Measurements from ENCODE around the gene U2SURP. TPM values are rescaled to one million over a fixed set of nuclear protein-coding genes. Genes with fewer than 3 reads are reported as not detected.

U2SURP gene
- total RNA-seq, 4 donors from 2014 or later = 35.7 to 58.6 (median 45.2) TPM

DNA sequence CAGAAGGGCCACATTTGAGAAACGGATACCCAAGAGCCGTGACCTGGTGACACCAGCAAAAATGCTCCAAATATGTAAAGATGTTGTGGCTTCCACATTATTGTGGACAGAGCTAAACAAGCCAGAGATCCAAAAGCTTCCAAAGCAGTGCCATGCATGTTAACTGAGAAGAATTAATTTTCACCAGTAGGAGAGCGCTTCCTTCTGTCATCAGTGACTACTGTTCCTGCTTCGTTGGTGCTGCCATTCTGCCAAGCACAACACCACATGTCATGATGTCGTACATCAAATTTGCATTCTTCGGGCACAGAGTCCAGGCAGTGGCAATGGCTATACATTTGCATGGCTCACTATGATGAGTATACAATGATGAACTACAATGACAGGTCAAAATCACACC is 99.1 kb downstream of the U2SURP start:
- 89% methylated on average over 6 of the region's 6 CpGs for WGBS
- intact Hi-C loops (cut with DNase I) = no loop called here
- no peak for TF ChIP-seq EP300 (IDR thresholded peaks at IDR 0.05)
- no peak for TF ChIP-seq CTCF (IDR thresholded peaks at IDR 0.05)
- no peak for TF ChIP-seq POLR2A (IDR thresholded peaks at IDR 0.05; ENCODE audit: low read depth)
- no peak for TF ChIP-seq POLR2AphosphoS5 (IDR thresholded peaks at IDR 0.05)

DNA sequence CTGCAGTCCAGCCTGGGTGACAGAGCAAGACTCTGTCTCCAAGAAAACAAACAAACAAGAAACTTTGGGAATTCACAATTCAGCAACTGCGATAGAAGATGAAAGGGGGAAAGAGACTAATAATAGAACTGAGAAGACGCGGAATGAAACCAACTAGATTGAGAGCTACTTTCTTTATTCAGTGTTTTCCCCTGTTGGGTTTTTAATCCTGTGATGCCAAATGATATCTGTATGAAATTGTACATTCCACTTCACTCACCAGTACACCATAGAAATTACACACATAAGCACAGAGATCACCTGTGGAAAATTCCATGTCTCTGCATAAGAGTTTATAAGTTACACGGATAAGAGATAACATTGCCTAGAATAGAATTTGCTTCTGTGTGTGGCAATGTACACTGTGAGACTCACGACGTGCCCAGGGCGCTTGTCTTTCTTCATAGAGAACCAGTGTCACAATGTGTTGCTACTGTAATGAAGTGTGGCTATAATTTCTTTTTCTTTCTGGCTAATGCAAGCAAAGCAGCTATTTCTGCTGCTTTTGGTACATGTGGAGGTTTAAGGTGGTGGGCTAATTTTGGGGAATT is 100.5 kb downstream of the U2SURP start:
- Histone ChIP-seq H3K4me1 (no peaks in the 10 kb centered on the region), H3K36me3 (no peaks in the 10 kb centered on the region), H3K27ac (replicated peaks in 1 of 4) (no peak overlapping the region), H3K4me3 (no peak overlapping the region), H3K27me3 (no peaks in the 10 kb centered on the region), H3K9me3 (peaks cover 0 to 24% (median 16%) of the 10 kb centered on the region in 4 donors)
- no peak for DNase-seq (ENCODE audit: extremely low spot score)
- intact Hi-C loops (cut with DNase I) = no loop called here
- 89% methylated on average over 7 of the region's 7 CpGs for WGBS
- TF ChIP-seq POLR2AphosphoS5 (IDR thresholded peaks at IDR 0.05) (no peak), EP300 (IDR thresholded peaks at IDR 0.05) (no peak), CTCF (IDR thresholded peaks at IDR 0.05) (no peak), POLR2A (IDR thresholded peaks at IDR 0.05; ENCODE audit: low read depth) (no peak)

More for the DNA sequence above, 99.1 kb downstream of the U2SURP start:
- Histone ChIP-seq H3K4me1 (no peaks in the 10 kb centered on the region), H3K9me3 (peaks cover 0 to 13% (median 10%) of the 10 kb centered on the region in 4 donors), H3K27ac (replicated peaks in 1 of 4) (no peak overlapping the region), H3K36me3 (no peaks in the 10 kb centered on the region), H3K4me3 (no peak overlapping the region), H3K27me3 (no peaks in the 10 kb centered on the region)
- no peak for DNase-seq (ENCODE audit: extremely low spot score)

DNA sequence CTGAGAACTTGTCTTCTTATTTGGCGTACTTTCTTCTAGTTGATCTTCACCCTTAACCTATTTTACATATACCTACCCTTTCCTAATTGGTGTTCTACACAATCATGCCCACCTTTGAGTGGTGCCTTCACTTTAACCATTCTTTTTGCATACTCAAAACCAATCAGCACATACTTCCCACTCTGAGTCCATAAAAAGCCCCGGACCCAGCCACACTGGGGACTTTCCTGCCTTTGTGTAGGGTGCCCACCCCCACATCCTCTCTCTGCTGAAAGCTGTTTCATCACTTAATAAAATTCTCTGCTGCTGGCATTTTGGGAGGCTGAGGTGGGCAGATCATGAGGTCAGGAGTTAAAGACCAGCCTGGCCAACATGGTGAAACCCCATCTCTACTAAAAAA is 102.3 kb downstream of the U2SURP start:
- no peak for DNase-seq (ENCODE audit: extremely low spot score)
- Histone ChIP-seq H3K27me3 (no peaks in the 10 kb centered on the region), H3K36me3 (no peaks in the 10 kb centered on the region), H3K9me3 (peaks cover 0 to 24% (median 16%) of the 10 kb centered on the region in 4 donors), H3K4me1 (no peaks in the 10 kb centered on the region), H3K27ac (replicated peaks in 1 of 4) (no peak overlapping the region), H3K4me3 (no peak overlapping the region)
- intact Hi-C loops (cut with DNase I) = no loop called here
- TF ChIP-seq CTCF (IDR thresholded peaks at IDR 0.05) (no peak), POLR2A (IDR thresholded peaks at IDR 0.05; ENCODE audit: low read depth) (no peak), POLR2AphosphoS5 (IDR thresholded peaks at IDR 0.05) (no peak), EP300 (IDR thresholded peaks at IDR 0.05) (no peak)
- 76% methylated on average over 2 of the region's 2 CpGs for WGBS

- no peaks in the 10 kb centered on the region for H3K36me3 ChIP-seq
- intact Hi-C loops (cut with DNase I) = no loop called here
- H3K27me3 ChIP-seq = no peaks in the 10 kb centered on the region
- DNase-seq (ENCODE audit: extremely low spot score) = no peak
- peaks cover 0 to 24% (median 16%) of the 10 kb centered on the region in 4 donors for H3K9me3 ChIP-seq
- H3K4me1 ChIP-seq = no peaks in the 10 kb centered on the region
- no peak overlapping the region for H3K27ac ChIP-seq (replicated peaks in 1 of 4)
- no peak overlapping the region for H3K4me3 ChIP-seq
- WGBS = 87% methylated on average over 5 of the region's 5 CpGs
- TF ChIP-seq CTCF (IDR thresholded peaks at IDR 0.05) (no peak), EP300 (IDR thresholded peaks at IDR 0.05) (no peak), POLR2A (IDR thresholded peaks at IDR 0.05; ENCODE audit: low read depth) (no peak), POLR2AphosphoS5 (IDR thresholded peaks at IDR 0.05) (no peak)
Measured at GRCh38 chr3:143105170-143105569, 103.8 kb downstream of the U2SURP start.

GRCh38 chr3:143109861-143110260 is 108.5 kb downstream of the U2SURP start:
- Histone ChIP-seq H3K27me3 (no peaks in the 10 kb centered on the region), H3K36me3 (no peaks in the 10 kb centered on the region), H3K27ac (replicated peaks in 1 of 4) (no peak overlapping the region), H3K4me3 (no peak overlapping the region), H3K4me1 (no peaks in the 10 kb centered on the region), H3K9me3 (peaks cover 0 to 16% (median 11%) of the 10 kb centered on the region in 4 donors)
- TF ChIP-seq EP300 (IDR thresholded peaks at IDR 0.05) (no peak), POLR2A (IDR thresholded peaks at IDR 0.05; ENCODE audit: low read depth) (no peak), CTCF (IDR thresholded peaks at IDR 0.05) (no peak), POLR2AphosphoS5 (IDR thresholded peaks at IDR 0.05) (no peak)
- intact Hi-C loops (cut with DNase I) = no loop called here
- 84% methylated on average over 5 of the region's 5 CpGs for WGBS
- DNase-seq (ENCODE audit: extremely low spot score) = no peak
